HepG2 (cell line): ENCODE data around the gene EVA1A. TPM values are rescaled to one million over a fixed set of nuclear protein-coding genes. Genes with fewer than 3 reads are reported as not detected.
A peak's percentile ranks its signal among the peaks of the same experiment; 100 is the strongest.

Experiments
- CEBPZ ChIP-seq: IDR thresholded peaks from 2 replicates; pipeline ENCODE4 v1.6.1; 2012; ENCODE audit warnings: low read length, improper control_type of control experiment
- EP300 ChIP-seq, 3 experiments: sonication (generic) in 1 of 3; formaldehyde crosslinking in 1 of 3; IDR thresholded peaks; 2 replicates each; pipeline versions ENCODE4 v1.5.1 to v1.6.1; 2011 to 2020; ENCODE audit warnings: low read depth in 2 of 3, low read length in 2 of 3, borderline replicate concordance in 1 of 3, improper control_type of control experiment in 1 of 3, mild to moderate bottlenecking in 1 of 3, missing genetic modification reagents in 1 of 3, moderate library complexity in 1 of 3
- HOXA7 ChIP-seq: sonication (generic); formaldehyde crosslinking; IDR thresholded peaks from 2 replicates; pipeline ENCODE4 v1.8.1; 2022; ENCODE audit warnings: mild to moderate bottlenecking, missing genetic modification reagents, moderate library complexity
- MTF1 ChIP-seq: sonication (generic); formaldehyde crosslinking; IDR thresholded peaks from 2 replicates; pipeline ENCODE4 v1.5.0; 2020; ENCODE audit warnings: missing genetic modification reagents
- PAWR ChIP-seq: sonication (generic); formaldehyde crosslinking; IDR thresholded peaks from 2 replicates; pipeline ENCODE4 v1.4.0; 2020; ENCODE audit warnings: missing genetic modification reagents, mild to moderate bottlenecking, borderline replicate concordance
- POLR2G ChIP-seq: fragments of 200-400 bp; formaldehyde crosslinking; IDR thresholded peaks from 2 replicates; pipeline ENCODE4 v1.6.1; 2018; ENCODE audit warnings: mild to moderate bottlenecking, low read depth, low read length, moderate library complexity
- RCOR2 ChIP-seq: IDR thresholded peaks from 2 replicates; pipeline ENCODE4 v1.6.1; 2016; ENCODE audit warnings: missing biosample characterization, missing genetic modification reagents
- ZNF230 ChIP-seq: sonication (generic); formaldehyde crosslinking; IDR thresholded peaks from 2 replicates; pipeline ENCODE4 v1.4.0; 2020; ENCODE audit warnings: mild to moderate bottlenecking, missing genetic modification reagents
- ZNF556 ChIP-seq: sonication (generic); formaldehyde crosslinking; IDR thresholded peaks from 2 replicates; pipeline ENCODE4 v1.4.0; 2020; ENCODE audit warnings: mild to moderate bottlenecking, missing genetic modification reagents, borderline replicate concordance
- ZNF629 ChIP-seq: sonication (generic); formaldehyde crosslinking; conservative IDR thresholded peaks from 2 replicates; pipeline ENCODE4 v1.5.0; 2020; ENCODE audit warnings: missing genetic modification reagents
- ZNF644 ChIP-seq: IDR thresholded peaks from 2 replicates; pipeline ENCODE4 v1.6.1; 2016; ENCODE audit warnings: low read depth
- ZSCAN25 ChIP-seq: sonication (generic); formaldehyde crosslinking; IDR thresholded peaks from 2 replicates; pipeline ENCODE4 v1.8.0; 2022; ENCODE audit warnings: mild to moderate bottlenecking, missing genetic modification reagents
- polyA plus RNA-seq, 8 experiments: library from polyadenylated mRNA; depleted of rRNA in 3 of 8; stranded (reverse) in 7 of 8; unstranded in 1 of 8; fragments of >200 nt; fragmentation: Illumina TruSeq in 4 of 8; extraction: Trizol in 4 of 8; gene quantifications; 2 replicates each; pipeline versions ENCODE4 v1.2.1 to v1.2.3, GENCODE V29; 2011 to 2016; ENCODE audit warnings: low read depth in 4 of 8, missing spikeins in 1 of 8, mixed read lengths in 1 of 8; ENCODE audit not compliant: insufficient read depth in 1 of 8
- total RNA-seq, 5 experiments: library from RNA; depleted of rRNA; stranded (reverse); fragments of >200 nt; fragmentation: Illumina TruSeq; extraction: Trizol; gene quantifications; 2 replicates each; pipeline ENCODE4 v1.2.3, GENCODE V29; 2016; ENCODE audit warnings: low read depth in 1 of 5
- TF ChIP-seq, protein P1 (sequence below): sonication (generic); formaldehyde crosslinking; IDR thresholded peaks from 2 replicates; pipeline ENCODE4 v1.4.0; 2020; ENCODE audit warnings: missing genetic modification reagents, borderline replicate concordance
- TF ChIP-seq, protein P2 (sequence below): sonication (generic); formaldehyde crosslinking; conservative IDR thresholded peaks from 2 replicates; pipeline ENCODE4 v1.4.0; 2020; ENCODE audit warnings: missing genetic modification reagents
- TF ChIP-seq, protein P3 (sequence below): sonication (generic); formaldehyde crosslinking; IDR thresholded peaks from 2 replicates; pipeline ENCODE4 v1.4.0; 2020; ENCODE audit warnings: missing genetic modification reagents; ENCODE audit errors: not compliant biosample characterization
- TF ChIP-seq, protein P4 (sequence below): sonication (generic); formaldehyde crosslinking; IDR thresholded peaks from 2 replicates; pipeline ENCODE4 v1.4.0; 2020; ENCODE audit warnings: mild to moderate bottlenecking, missing genetic modification reagents
- TF ChIP-seq, protein P5 (sequence below): sonication (generic); formaldehyde crosslinking; IDR thresholded peaks from 2 replicates; pipeline ENCODE4 v1.4.0; 2020; ENCODE audit warnings: missing genetic modification reagents

Gene EVA1A
- total and polyA plus RNA-seq, 2 of the 13 experiments (the other 11 are each of a cell fraction or from before 2014, with no cell fraction given): 57.5 to 57.8 TPM

DNA sequence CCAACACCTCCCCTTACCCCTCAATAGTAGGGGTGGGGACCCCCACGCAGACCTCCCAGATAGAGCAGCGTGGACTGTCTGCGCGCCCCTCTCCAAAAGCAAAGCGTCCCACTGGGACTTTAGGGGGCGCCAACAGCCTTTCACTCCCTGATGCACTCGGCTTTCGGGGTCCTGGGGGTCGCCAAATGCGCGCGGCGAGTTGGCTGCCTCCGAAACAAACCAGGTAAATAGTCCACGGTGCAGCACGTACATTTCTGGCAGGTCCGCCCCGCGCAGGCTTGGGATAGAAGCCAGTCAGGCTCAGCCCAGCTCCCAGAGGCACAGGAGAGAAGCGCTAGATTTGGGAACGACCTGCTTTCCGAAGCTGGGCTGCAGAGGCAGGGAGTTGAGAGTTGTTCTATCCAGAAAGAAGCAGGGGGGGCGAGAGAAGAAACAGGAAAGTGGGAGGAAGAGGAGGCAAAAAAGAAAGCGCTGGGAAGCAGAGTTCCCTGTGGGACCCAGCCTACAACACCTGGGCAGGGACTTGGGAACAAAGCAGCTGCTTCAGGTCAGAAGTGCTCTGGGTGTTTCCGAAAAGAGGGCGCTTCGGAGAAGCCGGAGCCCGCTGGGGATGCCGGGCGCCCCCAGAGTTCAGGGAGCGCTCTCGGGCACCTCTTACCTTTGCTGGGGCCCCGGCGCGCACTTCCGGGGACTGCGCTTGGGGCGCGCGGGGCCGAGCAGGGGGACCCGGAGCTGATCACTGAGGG, 544 bp downstream of the EVA1A start (continued):
- TF ChIP-seq, protein P1, sequence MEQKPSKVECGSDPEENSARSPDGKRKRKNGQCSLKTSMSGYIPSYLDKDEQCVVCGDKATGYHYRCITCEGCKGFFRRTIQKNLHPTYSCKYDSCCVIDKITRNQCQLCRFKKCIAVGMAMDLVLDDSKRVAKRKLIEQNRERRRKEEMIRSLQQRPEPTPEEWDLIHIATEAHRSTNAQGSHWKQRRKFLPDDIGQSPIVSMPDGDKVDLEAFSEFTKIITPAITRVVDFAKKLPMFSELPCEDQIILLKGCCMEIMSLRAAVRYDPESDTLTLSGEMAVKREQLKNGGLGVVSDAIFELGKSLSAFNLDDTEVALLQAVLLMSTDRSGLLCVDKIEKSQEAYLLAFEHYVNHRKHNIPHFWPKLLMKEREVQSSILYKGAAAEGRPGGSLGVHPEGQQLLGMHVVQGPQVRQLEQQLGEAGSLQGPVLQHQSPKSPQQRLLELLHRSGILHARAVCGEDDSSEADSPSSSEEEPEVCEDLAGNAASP (CRISPR knock-in tag): no peak
- TF ChIP-seq, protein P2, sequence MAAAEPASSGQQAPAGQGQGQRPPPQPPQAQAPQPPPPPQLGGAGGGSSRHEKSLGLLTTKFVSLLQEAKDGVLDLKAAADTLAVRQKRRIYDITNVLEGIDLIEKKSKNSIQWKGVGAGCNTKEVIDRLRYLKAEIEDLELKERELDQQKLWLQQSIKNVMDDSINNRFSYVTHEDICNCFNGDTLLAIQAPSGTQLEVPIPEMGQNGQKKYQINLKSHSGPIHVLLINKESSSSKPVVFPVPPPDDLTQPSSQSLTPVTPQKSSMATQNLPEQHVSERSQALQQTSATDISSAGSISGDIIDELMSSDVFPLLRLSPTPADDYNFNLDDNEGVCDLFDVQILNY (CRISPR knock-in tag): no peak
- TF ChIP-seq HOXA7 (CRISPR knock-in tag) (no peak), RCOR2 (CRISPR knock-in tag) (no peak), ZNF644 (CRISPR knock-in tag) (no peak), POLR2G (peak; percentile 74), ZNF629 (CRISPR knock-in tag) (0 out of 2 replicates have a peak, but pooled peaks have one; percentile 8), ZSCAN25 (CRISPR knock-in tag) (0 out of 2 replicates have a peak, but pooled peaks have one; percentile 28), PAWR (CRISPR knock-in tag) (no peak), ZNF556 (CRISPR knock-in tag) (no peak), CEBPZ (no peak), ZNF230 (CRISPR knock-in tag) (0 out of 2 replicates have a peak, but pooled peaks have one; percentile 81), EP300 (IDR thresholded peaks at IDR 0.05; ENCODE audit: low read depth in 2 of 2, low read length in 2 of 2) (no peak), EP300 (CRISPR knock-in tag; IDR thresholded peaks at IDR 0.05; ENCODE audit: borderline replicate concordance) (no peak), MTF1 (CRISPR knock-in tag) (no peak; the same call in 1 of the 2 replicates)
- TF ChIP-seq, protein P3, sequence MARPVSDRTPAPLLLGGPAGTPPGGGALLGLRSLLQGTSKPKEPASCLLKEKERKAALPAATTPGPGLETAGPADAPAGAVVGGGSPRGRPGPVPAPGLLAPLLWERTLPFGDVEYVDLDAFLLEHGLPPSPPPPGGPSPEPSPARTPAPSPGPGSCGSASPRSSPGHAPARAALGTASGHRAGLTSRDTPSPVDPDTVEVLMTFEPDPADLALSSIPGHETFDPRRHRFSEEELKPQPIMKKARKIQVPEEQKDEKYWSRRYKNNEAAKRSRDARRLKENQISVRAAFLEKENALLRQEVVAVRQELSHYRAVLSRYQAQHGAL (CRISPR knock-in tag): no peak
- TF ChIP-seq, protein P4, sequence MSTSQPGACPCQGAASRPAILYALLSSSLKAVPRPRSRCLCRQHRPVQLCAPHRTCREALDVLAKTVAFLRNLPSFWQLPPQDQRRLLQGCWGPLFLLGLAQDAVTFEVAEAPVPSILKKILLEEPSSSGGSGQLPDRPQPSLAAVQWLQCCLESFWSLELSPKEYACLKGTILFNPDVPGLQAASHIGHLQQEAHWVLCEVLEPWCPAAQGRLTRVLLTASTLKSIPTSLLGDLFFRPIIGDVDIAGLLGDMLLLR (CRISPR knock-in tag): no peak; the same call in 1 of the 2 replicates
- TF ChIP-seq, protein P5, sequence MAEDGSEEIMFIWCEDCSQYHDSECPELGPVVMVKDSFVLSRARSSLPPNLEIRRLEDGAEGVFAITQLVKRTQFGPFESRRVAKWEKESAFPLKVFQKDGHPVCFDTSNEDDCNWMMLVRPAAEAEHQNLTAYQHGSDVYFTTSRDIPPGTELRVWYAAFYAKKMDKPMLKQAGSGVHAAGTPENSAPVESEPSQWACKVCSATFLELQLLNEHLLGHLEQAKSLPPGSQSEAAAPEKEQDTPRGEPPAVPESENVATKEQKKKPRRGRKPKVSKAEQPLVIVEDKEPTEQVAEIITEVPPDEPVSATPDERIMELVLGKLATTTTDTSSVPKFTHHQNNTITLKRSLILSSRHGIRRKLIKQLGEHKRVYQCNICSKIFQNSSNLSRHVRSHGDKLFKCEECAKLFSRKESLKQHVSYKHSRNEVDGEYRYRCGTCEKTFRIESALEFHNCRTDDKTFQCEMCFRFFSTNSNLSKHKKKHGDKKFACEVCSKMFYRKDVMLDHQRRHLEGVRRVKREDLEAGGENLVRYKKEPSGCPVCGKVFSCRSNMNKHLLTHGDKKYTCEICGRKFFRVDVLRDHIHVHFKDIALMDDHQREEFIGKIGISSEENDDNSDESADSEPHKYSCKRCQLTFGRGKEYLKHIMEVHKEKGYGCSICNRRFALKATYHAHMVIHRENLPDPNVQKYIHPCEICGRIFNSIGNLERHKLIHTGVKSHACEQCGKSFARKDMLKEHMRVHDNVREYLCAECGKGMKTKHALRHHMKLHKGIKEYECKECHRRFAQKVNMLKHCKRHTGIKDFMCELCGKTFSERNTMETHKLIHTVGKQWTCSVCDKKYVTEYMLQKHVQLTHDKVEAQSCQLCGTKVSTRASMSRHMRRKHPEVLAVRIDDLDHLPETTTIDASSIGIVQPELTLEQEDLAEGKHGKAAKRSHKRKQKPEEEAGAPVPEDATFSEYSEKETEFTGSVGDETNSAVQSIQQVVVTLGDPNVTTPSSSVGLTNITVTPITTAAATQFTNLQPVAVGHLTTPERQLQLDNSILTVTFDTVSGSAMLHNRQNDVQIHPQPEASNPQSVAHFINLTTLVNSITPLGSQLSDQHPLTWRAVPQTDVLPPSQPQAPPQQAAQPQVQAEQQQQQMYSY: no peak
